ENCODE data around the gene KMT2C. TPM values are rescaled to one million over a fixed set of nuclear protein-coding genes. Genes with fewer than 3 reads are reported as not detected.
"Not testable (repeated sequence)": the region's sequence is repeated elsewhere in the genome, so short reads cannot be mapped to it uniquely, and the experiment has no call there.

KMT2C gene
- total RNA-seq, 2 experiments from 2014 or later = 47.5 to 105 TPM

GRCh38 chr7:152395112-152395511 is 40.7 kb downstream of the KMT2C start:
- no peaks in the 10 kb centered on the region for H3K9me2 ChIP-seq (ENCODE audit: insufficient read depth, low read length)
- H2AFZ ChIP-seq (ENCODE audit: low read length) = no peak overlapping the region
- H3K79me2 ChIP-seq (ENCODE audit: insufficient read depth, low read depth, low read length) = peaks cover 96% of the 10 kb centered on the region
- no peak for DNase-seq (ENCODE audit: low spot score)
- BruUV-seq (replicated peaks) = no TSS peak
- H3K36me3 ChIP-seq (ENCODE audit: insufficient read depth, low read length) = peaks cover 11% of the 10 kb centered on the region; the same call in 1 of the 2 replicates
- no peak overlapping the region for H3K4me2 ChIP-seq (ENCODE audit: low read length)
- H3K9me3 ChIP-seq (ENCODE audit: low read length) = no peaks in the 10 kb centered on the region; the same call in 1 of the 2 replicates
- ChIA-PET CTCF (ENCODE audit: unreplicated experiment) (no interaction called here), POLR2A (no interaction called here)
- intact Hi-C loops (cut with micrococcal nuclease; ENCODE audit: unreplicated experiment) = no loop called here
- peaks cover 9% of the 10 kb centered on the region for H4K20me1 ChIP-seq (ENCODE audit: insufficient read depth, low read length)
- no peak overlapping the region for H3K4me3 ChIP-seq (ENCODE audit: low read depth, low read length, poor library complexity, severe bottlenecking)
- no peak overlapping the region for H3K27ac ChIP-seq (ENCODE audit: low read depth, low read length, poor library complexity, severe bottlenecking)
- TF ChIP-seq EZH2phosphoT487 (IDR thresholded peaks at IDR 0.05; ENCODE audit: borderline replicate concordance, low read depth, low read length) = no peak
- TF ChIP-seq, protein P1, sequence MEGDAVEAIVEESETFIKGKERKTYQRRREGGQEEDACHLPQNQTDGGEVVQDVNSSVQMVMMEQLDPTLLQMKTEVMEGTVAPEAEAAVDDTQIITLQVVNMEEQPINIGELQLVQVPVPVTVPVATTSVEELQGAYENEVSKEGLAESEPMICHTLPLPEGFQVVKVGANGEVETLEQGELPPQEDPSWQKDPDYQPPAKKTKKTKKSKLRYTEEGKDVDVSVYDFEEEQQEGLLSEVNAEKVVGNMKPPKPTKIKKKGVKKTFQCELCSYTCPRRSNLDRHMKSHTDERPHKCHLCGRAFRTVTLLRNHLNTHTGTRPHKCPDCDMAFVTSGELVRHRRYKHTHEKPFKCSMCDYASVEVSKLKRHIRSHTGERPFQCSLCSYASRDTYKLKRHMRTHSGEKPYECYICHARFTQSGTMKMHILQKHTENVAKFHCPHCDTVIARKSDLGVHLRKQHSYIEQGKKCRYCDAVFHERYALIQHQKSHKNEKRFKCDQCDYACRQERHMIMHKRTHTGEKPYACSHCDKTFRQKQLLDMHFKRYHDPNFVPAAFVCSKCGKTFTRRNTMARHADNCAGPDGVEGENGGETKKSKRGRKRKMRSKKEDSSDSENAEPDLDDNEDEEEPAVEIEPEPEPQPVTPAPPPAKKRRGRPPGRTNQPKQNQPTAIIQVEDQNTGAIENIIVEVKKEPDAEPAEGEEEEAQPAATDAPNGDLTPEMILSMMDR (conservative IDR thresholded peaks at IDR 0.05; ENCODE audit: low read length) = no peak
- no peaks in the 10 kb centered on the region for H3K4me1 ChIP-seq (ENCODE audit: insufficient read depth, low read length, poor library complexity, severe bottlenecking)

DNA sequence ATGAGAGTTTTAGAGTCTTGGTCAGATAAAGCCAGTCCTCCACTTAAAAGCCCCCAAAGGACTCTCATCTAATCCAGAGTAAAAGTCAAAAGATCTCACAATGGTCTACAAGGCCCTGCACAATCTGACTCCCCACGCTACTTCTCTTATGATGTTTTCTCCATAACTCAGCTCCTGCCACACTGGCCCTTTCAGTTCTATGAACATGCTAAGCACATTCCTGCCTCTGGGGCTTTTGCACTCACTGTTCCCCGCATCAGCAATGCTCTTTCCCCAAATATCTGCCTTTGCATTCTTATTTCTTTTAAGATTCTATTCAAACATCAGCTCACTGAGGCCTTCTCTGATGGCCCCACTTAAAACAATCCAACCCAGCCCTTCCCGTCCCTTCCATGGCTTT is 41.6 kb downstream of the KMT2C start:
- CTCF ChIA-PET (ENCODE audit: unreplicated experiment); H3K27ac ChIP-seq (ENCODE audit: low read depth, low read length, poor library complexity, severe bottlenecking); POLR2A ChIA-PET: not testable (repeated sequence)

DNA sequence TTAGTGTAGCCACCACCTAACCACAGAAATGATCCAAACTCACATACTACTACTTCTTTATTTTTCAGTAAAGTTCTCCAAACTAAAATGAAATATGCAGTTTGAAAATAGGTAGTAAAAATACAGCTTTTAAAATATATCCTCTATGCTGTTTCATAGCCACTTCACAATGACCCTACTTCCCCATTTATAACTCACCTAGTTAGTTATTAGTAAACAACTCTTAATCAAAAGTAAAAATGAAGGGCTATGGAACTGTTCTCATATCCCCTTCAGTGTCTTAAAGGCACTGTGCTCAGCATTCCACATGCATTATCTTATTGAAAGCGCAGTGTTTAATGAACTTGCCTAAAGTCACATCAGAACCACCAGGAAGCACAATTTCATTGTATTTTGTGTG is 43.5 kb downstream of the KMT2C start:
- no peaks in the 10 kb centered on the region for H3K4me1 ChIP-seq (ENCODE audit: insufficient read depth, low read length, poor library complexity, severe bottlenecking)
- H3K4me2 ChIP-seq (ENCODE audit: low read length) = no peak overlapping the region
- ChIA-PET POLR2A (no interaction called here), CTCF (ENCODE audit: unreplicated experiment) (no interaction called here)
- H3K4me3 ChIP-seq (ENCODE audit: low read depth, low read length, poor library complexity, severe bottlenecking) = no peak overlapping the region
- no peaks in the 10 kb centered on the region for H3K36me3 ChIP-seq (ENCODE audit: insufficient read depth, low read length)
- TF ChIP-seq EZH2phosphoT487 (IDR thresholded peaks at IDR 0.05; ENCODE audit: borderline replicate concordance, low read depth, low read length) = no peak
- TF ChIP-seq, protein P1 (conservative IDR thresholded peaks at IDR 0.05; ENCODE audit: low read length) = no peak
- no TSS peak for BruUV-seq (replicated peaks)
- H3K9me2 ChIP-seq (ENCODE audit: insufficient read depth, low read length) = no peaks in the 10 kb centered on the region
- DNase-seq (ENCODE audit: low spot score) = no peak
- peaks cover 96% of the 10 kb centered on the region for H3K79me2 ChIP-seq (ENCODE audit: insufficient read depth, low read depth, low read length)
- H2AFZ ChIP-seq (ENCODE audit: low read length) = no peak overlapping the region
- peaks cover 5% of the 10 kb centered on the region for H4K20me1 ChIP-seq (ENCODE audit: insufficient read depth, low read length)
- intact Hi-C loops (cut with micrococcal nuclease; ENCODE audit: unreplicated experiment) = no loop called here
- H3K27ac ChIP-seq (ENCODE audit: low read depth, low read length, poor library complexity, severe bottlenecking) = no peak overlapping the region
- no peaks in the 10 kb centered on the region; the same call in 1 of the 2 replicates for H3K9me3 ChIP-seq (ENCODE audit: low read length)

More for the DNA sequence above, 41.6 kb downstream of the KMT2C start:
- H2AFZ ChIP-seq (ENCODE audit: low read length); H4K20me1 ChIP-seq (ENCODE audit: insufficient read depth, low read length); DNase-seq (ENCODE audit: low spot score); intact Hi-C loops (cut with micrococcal nuclease; ENCODE audit: unreplicated experiment); H3K9me3 ChIP-seq (ENCODE audit: low read length); H3K4me2 ChIP-seq (ENCODE audit: low read length); BruUV-seq (replicated peaks); H3K4me1 ChIP-seq (ENCODE audit: insufficient read depth, low read length, poor library complexity, severe bottlenecking); H3K4me3 ChIP-seq (ENCODE audit: low read depth, low read length, poor library complexity, severe bottlenecking); H3K9me2 ChIP-seq (ENCODE audit: insufficient read depth, low read length): not testable (repeated sequence)
- H3K36me3 ChIP-seq (ENCODE audit: insufficient read depth, low read length) = peaks cover 11% of the 10 kb centered on the region; the same call in 1 of the 2 replicates
- H3K79me2 ChIP-seq (ENCODE audit: insufficient read depth, low read depth, low read length) = peaks cover 96% of the 10 kb centered on the region

DNA sequence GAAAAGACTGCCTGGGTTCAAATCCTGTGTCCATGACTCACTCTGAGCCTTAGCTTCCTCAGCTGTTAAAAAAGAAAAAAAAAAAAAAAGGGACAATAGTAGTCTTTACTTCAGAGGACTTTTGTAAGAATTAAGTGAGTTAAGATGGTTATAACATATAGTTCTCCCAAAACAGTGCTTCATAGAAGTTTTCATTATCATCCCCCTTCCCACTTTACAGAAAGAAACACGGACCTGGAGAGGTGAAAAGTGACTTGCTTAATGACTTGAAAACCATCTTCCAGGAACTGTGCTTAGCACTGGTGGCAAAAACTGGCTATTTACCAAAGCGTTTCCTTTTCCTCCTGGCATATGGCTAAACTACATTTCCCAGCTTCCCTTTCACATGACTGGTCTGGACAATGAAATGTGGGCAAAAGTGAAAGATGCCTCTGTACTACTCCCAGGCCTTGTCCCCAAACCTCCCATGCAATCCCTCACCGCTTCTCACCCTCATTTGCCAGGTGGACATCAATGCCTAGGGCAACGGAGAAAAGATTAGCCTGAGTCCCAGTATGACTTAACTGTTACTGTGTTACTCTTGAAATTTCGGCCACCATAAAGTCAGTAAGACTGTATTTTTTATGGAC is 49.6 kb downstream of the KMT2C start:
- CTCF ChIA-PET (ENCODE audit: unreplicated experiment); H2AFZ ChIP-seq (ENCODE audit: low read length); BruUV-seq (replicated peaks); H4K20me1 ChIP-seq (ENCODE audit: insufficient read depth, low read length); H3K4me1 ChIP-seq (ENCODE audit: insufficient read depth, low read length, poor library complexity, severe bottlenecking); H3K27ac ChIP-seq (ENCODE audit: low read depth, low read length, poor library complexity, severe bottlenecking); H3K36me3 ChIP-seq (ENCODE audit: insufficient read depth, low read length); H3K9me3 ChIP-seq (ENCODE audit: low read length); H3K4me3 ChIP-seq (ENCODE audit: low read depth, low read length, poor library complexity, severe bottlenecking); H3K4me2 ChIP-seq (ENCODE audit: low read length); POLR2A ChIA-PET; intact Hi-C loops (cut with micrococcal nuclease; ENCODE audit: unreplicated experiment); DNase-seq (ENCODE audit: low spot score); H3K9me2 ChIP-seq (ENCODE audit: insufficient read depth, low read length): not testable (repeated sequence)
- H3K79me2 ChIP-seq (ENCODE audit: insufficient read depth, low read depth, low read length) = peaks cover 91% of the 10 kb centered on the region

All from OCI-LY7 (cell line).